22Rv1 (cell line): ENCODE measurements around the gene ISOC2.

Source experiments
- CTCF ChIP-seq: fragments of 450-650 bp; IDR thresholded peaks from 2 replicates; pipeline ENCODE4 v1.5.1; 2017; ENCODE audit warnings: mild to moderate bottlenecking
- ZFX ChIP-seq: fragments of 450-650 bp; IDR thresholded peaks from 2 replicates; pipeline ENCODE4 v1.6.1; 2017; ENCODE audit warnings: antibody characterized with exemption, borderline replicate concordance

- no peak for TF ChIP-seq CTCF
- no peak for TF ChIP-seq ZFX
These were observed 36.9 kb downstream of the ISOC2 start for GRCh38 chr19:55424518-55424917.
